MCF 10A (cell line): ENCODE data around the gene RPL27A. TPM values are rescaled to one million over a fixed set of nuclear protein-coding genes. Genes with fewer than 3 reads are reported as not detected.
A peak's percentile ranks its signal among the peaks of the same experiment; 100 is the strongest.

ENCODE experiments used
- Bru-seq: library from RNA; stranded (reverse); fragments of 400-500 nt; gene quantifications from one replicate; lab custom pipeline; 2021; lab: Mats Ljungman, UMichigan
- BruChase-seq, 2 experiments: library from RNA; stranded (reverse); fragments of 400-500 nt; gene quantifications; one replicate each; lab custom pipeline; 2021; lab: Mats Ljungman, UMichigan
- BruUV-seq: library from RNA; stranded (reverse); fragments of 400-500 nt; replicated peaks from 2 replicates; lab custom pipeline; 2021; lab: Mats Ljungman, UMichigan
- CTCF ChIA-PET: fragments of 300-600 bp; sonication (Branson Sonifier 250); formaldehyde crosslinking; extraction: SDS; loops from one replicate; lab custom pipeline; 2021; ENCODE audit warnings: antibody characterized with exemption, inconsistent platforms; lab: Yijun Ruan, JAX
- POLR2A ChIA-PET: fragments of 300-600, 350-650 bp; sonication (Branson Sonifier 250); formaldehyde crosslinking; extraction: SDS; loops from one replicate; lab custom pipeline; 2020; ENCODE audit warnings: antibody characterized with exemption, inconsistent platforms; lab: Yijun Ruan, JAX
- DNase-seq: peaks from one replicate; pipeline ENCODE4 v3.0.0-alpha.2; 2018; ENCODE audit not compliant: unreplicated experiment
- H3K27ac Mint-ChIP-seq: one replicate; pipeline ENCODE4 v1.8.0; 2022; ENCODE audit warnings: mild to moderate bottlenecking, low read depth, mixed read lengths; ENCODE audit not compliant: unreplicated experiment
- H3K27me3 Mint-ChIP-seq: one replicate; pipeline ENCODE4 v1.8.0; 2022; ENCODE audit warnings: mixed read lengths; ENCODE audit not compliant: insufficient read depth, unreplicated experiment
- H3K36me3 Mint-ChIP-seq: one replicate; pipeline ENCODE4 v1.8.0; 2022; ENCODE audit warnings: mild to moderate bottlenecking, moderate library complexity, mixed read lengths; ENCODE audit not compliant: insufficient read depth, unreplicated experiment
- H3K4me1 Mint-ChIP-seq: one replicate; pipeline ENCODE4 v1.8.0; 2022; ENCODE audit warnings: mixed read lengths; ENCODE audit not compliant: insufficient read depth, unreplicated experiment
- H3K4me3 Mint-ChIP-seq: one replicate; pipeline ENCODE4 v1.8.0; 2022; ENCODE audit warnings: mild to moderate bottlenecking, moderate library complexity, mixed read lengths; ENCODE audit not compliant: unreplicated experiment
- H3K9me3 Mint-ChIP-seq: one replicate; pipeline ENCODE4 v1.8.0; 2022; ENCODE audit warnings: mixed read lengths; ENCODE audit not compliant: unreplicated experiment
- CTCF ChIP-seq: fragments of 200-600 bp; IDR thresholded peaks from one replicate; pipeline ENCODE4 v1.8.0; 2022; ENCODE audit warnings: antibody characterized with exemption, mild to moderate bottlenecking; ENCODE audit not compliant: unreplicated experiment
- intact Hi-C: fragments of 100-400 bp; cut with micrococcal nuclease; formaldehyde crosslinking; loops from 2 replicates; pipeline ENCODE4 v1.14.1; 2022
- long read RNA-seq: library from polyadenylated mRNA; stranded (forward); transcript quantifications from one replicate; pipeline ENCODE4 v2.0.0, GENCODE V29; 2022
- total RNA-seq: library from RNA; stranded (reverse); gene quantifications from 2 replicates; pipeline ENCODE4 v1.2.3, GENCODE V29; 2022

The RPL27A gene
- total RNA-seq (1,377 TPM in 2 replicates), Bru-seq, nascent RNA (percentile 99 among the genes with signal in this experiment), BruChase-seq, experiment 1, labeled RNA remaining after a 6-hour chase (percentile 98 among the genes with signal in this experiment), BruChase-seq, experiment 2, labeled RNA remaining after a 2-hour chase (percentile 98 among the genes with signal in this experiment)
- long read RNA-seq, full-length matches to known transcripts: 443 of 487 reads
- long read RNA-seq, partial matches to known transcripts: 26 of 487 reads
- long read RNA-seq, other reads (novel, unspliced or antisense): 18 of 487 reads

GRCh38 chr11:8682303-8683114 is at the start of gene RPL27A, which contains the start of gene TRIM66:
TSS of gene RPL27A (plus strand) at chr11:8682792. CDS start at chr11:8682814, 22 bp downstream.
TSS of gene TRIM66 (minus strand) at chr11:8682665. CDS start at chr11:8672274, 10,391 bp downstream.
- Mint-ChIP-seq H3K4me3 (peak within 1 kb of the TSS; percentile 81), H3K27me3 (no peaks in the 10 kb centered on the region), H3K9me3 (peaks cover 8% of the 10 kb centered on the region), H3K4me1 (peaks cover 34% of the 10 kb centered on the region), H3K36me3 (peaks cover 53% of the 10 kb centered on the region), H3K27ac (peak within 1 kb of the TSS; percentile 98)
- peak; percentile 97 for DNase-seq
- ChIA-PET CTCF (interaction anchor here (0.6 to 2.3 kb wide), 13 partner anchors 11 to 454 kb away, joined by 3 to 10 read pairs (median 3); no protein-coding TSS in a partner anchor), POLR2A (interaction anchor here (0.6 to 4.5 kb wide), 44 partner anchors 8 to 895 kb away, joined by 3 to 63 read pairs (median 4); partner anchors contain the start of genes AKIP1, TMEM9B and ZNF143)
- BruUV-seq: TSS peak; percentile 80
- TF ChIP-seq CTCF: no peak
- intact Hi-C loops: loop anchor here (1.0 to 10.0 kb wide), 3 partner anchors 78 to 452 kb away; no protein-coding TSS in a partner anchor

DNA sequence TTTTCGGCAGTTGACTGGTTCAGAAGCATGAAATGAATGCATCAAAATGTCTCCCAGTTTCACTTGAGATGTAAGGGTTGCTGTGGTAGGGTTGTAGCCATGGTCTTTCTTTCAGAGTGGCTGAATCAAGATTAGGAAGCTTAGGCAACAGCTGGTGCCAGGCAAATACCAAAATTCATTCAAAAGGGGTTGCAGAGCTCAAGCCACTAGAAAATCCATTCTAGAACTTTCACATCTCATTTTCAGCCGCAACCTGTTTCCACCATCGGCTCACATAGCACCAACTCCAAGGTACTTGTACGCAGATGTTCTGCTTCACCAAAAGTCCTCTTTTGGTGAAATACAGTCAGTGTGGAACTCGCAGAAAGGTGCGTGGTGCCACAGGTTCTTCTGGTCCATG is 48.1 kb upstream of the RPL27A start:
- Mint-ChIP-seq H3K9me3 (no peaks in the 10 kb centered on the region), H3K36me3 (peaks cover 43% of the 10 kb centered on the region), H3K27me3 (no peaks in the 10 kb centered on the region), H3K4me1 (peaks cover 6% of the 10 kb centered on the region), H3K4me3 (no peak overlapping the region), H3K27ac (no peak overlapping the region)
- ChIA-PET POLR2A (no interaction called here), CTCF (interaction anchor here (0.6 kb wide), 1 partner anchor 1143 kb away, joined by 3 read pairs; no protein-coding TSS in a partner anchor)
- no TSS peak for BruUV-seq
- intact Hi-C loops: no loop called here
- no peak for DNase-seq
- no peak for TF ChIP-seq CTCF

DNA sequence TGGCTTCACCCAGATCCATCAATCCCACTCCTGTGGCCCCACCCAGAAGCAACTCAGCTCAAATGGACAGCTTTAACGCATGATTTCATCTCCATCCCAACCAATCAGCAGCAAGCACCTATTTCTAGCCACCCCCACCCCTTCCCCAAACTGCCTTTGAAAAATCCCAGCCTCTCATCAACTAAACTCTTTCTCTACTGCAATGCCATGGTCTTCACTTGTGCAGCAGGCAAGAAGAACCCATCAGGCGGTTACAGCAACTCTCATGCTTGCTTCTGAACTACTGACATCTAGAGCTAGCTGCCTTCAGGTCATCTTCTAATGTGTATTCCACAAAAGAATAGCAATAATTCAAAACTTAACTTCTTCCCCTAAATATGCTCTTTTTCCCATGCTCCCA is 46.5 kb upstream of the RPL27A start:
- DNase-seq: no peak
- BruUV-seq: no TSS peak
- POLR2A ChIA-PET: no interaction called here
- Mint-ChIP-seq H3K27me3 (no peaks in the 10 kb centered on the region), H3K4me3 (no peak overlapping the region), H3K36me3 (peaks cover 48% of the 10 kb centered on the region), H3K4me1 (peaks cover 6% of the 10 kb centered on the region), H3K27ac (no peak overlapping the region), H3K9me3 (no peaks in the 10 kb centered on the region)
- intact Hi-C loops: no loop called here
- CTCF ChIA-PET: interaction anchor here (0.7 to 1.0 kb wide), 2 partner anchors 161 to 164 kb away, joined by 3 to 4 read pairs; no protein-coding TSS in a partner anchor
- TF ChIP-seq CTCF: no peak
